Left lung (tissue), 10 donors: ENCODE data around the gene PLXDC2. TPM values are rescaled to one million over a fixed set of nuclear protein-coding genes. Genes with fewer than 3 reads are reported as not detected.

Experiments
- ATAC-seq: fragments of 200-7000 bp; cut with Tn5 transposase; one replicate; pipeline ENCODE4 v1.9.1; 2020; ENCODE audit warnings: moderate library complexity
- DNase-seq, 4 donors: peaks; one replicate each; pipeline ENCODE4 v3.0.0-alpha.2; 2013 to 2020
- H3K27ac ChIP-seq, 2 donors: fragments of 200-600 bp; sonication (generic) in 1 of 2; one replicate each; pipeline versions ENCODE4 v1.5.0 to v1.8.0; 2020 to 2021
- H3K27me3 ChIP-seq, 2 donors: fragments of 200-600 bp; sonication (generic) in 1 of 2; one replicate each; pipeline versions ENCODE4 v1.5.0 to v1.8.0; 2020 to 2021
- H3K36me3 ChIP-seq, 2 donors: fragments of 200-600 bp; sonication (generic) in 1 of 2; one replicate each; pipeline versions ENCODE4 v1.5.0 to v1.8.0; 2020 to 2021
- H3K4me1 ChIP-seq, 2 donors: fragments of 200-600 bp; one replicate each; pipeline ENCODE4 v1.8.0; 2021
- H3K4me3 ChIP-seq, 2 donors: fragments of 200-600 bp; sonication (generic) in 1 of 2; one replicate each; pipeline versions ENCODE4 v1.5.0 to v1.8.0; 2020 to 2021; ENCODE audit warnings: mild to moderate bottlenecking in 1 of 2
- H3K9me3 ChIP-seq, 2 donors: fragments of 200-600 bp; sonication (generic) in 1 of 2; one replicate each; pipeline versions ENCODE4 v1.5.0 to v1.8.0; 2020 to 2021
- CTCF ChIP-seq, 2 donors: fragments of 200-600 bp; sonication (generic) in 1 of 2; IDR thresholded peaks; one replicate each; pipeline versions ENCODE4 v1.5.0 to v1.8.0; 2021; ENCODE audit warnings: antibody characterized with exemption in 2 of 2
- intact Hi-C, 2 donors: fragments of 100-400 bp; cut with DNase I; formaldehyde crosslinking; loops; one replicate each; pipeline versions ENCODE4 v1.11.2 to v1.14.2; 2022
- polyA plus RNA-seq, 6 donors: library from polyadenylated mRNA; unstranded; fragments of 120-200 nt; gene quantifications; one replicate each; pipeline ENCODE4 v1.2.1, GENCODE V29; 2013; ENCODE audit not compliant: insufficient read length in 6 of 6
- total RNA-seq, 2 donors: library from RNA; stranded (reverse); fragmentation: NEBNext Ultra II Directional; extraction: Animal tissue kit (Norgen Biotek cat#: 25700); gene quantifications; one replicate each; pipeline ENCODE4 v1.2.1, GENCODE V29; 2021
- donor health status: DM: no; HTN: yes; CAD: no.
- donor health status: DM: no; HTN: no; CAD: no.

The PLXDC2 gene
- total and polyA plus RNA-seq, 8 donors: 85.3 to 127 (median 112) TPM

GRCh38 chr10:19860107-19860506 lies 43.9 kb downstream of the PLXDC2 start:
- Histone ChIP-seq H3K27me3 (no peaks in the 10 kb centered on the region), H3K4me3 (no peak overlapping the region), H3K36me3 (no peaks in the 10 kb centered on the region), H3K27ac (no peak overlapping the region), H3K4me1 (peaks cover 4 to 7% of the 10 kb centered on the region in 2 donors), H3K9me3 (no peaks in the 10 kb centered on the region)
- intact Hi-C loops: no loop called here
- DNase-seq (no peak), ATAC-seq (no peak)
- no peak for TF ChIP-seq CTCF (IDR thresholded peaks at IDR 0.05)

GRCh38 chr10:19862811-19863515 lies 46.7 kb downstream of the PLXDC2 start:
- no peak overlapping the region for H3K27ac ChIP-seq
- no peak overlapping the region for H3K4me3 ChIP-seq
- ATAC-seq: no peak
- no peaks in the 10 kb centered on the region for H3K9me3 ChIP-seq
- DNase-seq: no peak
- intact Hi-C loops: no loop called here
- TF ChIP-seq CTCF (IDR thresholded peaks at IDR 0.05): no peak
- H3K4me1 ChIP-seq: peaks cover 4 to 7% of the 10 kb centered on the region in 2 donors
- H3K27me3 ChIP-seq: no peaks in the 10 kb centered on the region
- no peaks in the 10 kb centered on the region for H3K36me3 ChIP-seq

- no peaks in the 10 kb centered on the region for H3K9me3 ChIP-seq
Measured at GRCh38 chr10:19865676-19866075, 49.4 kb downstream of the PLXDC2 start.

GRCh38 chr10:19869370-19869769 lies 53.1 kb downstream of the PLXDC2 start:
- ATAC-seq: no peak
- Histone ChIP-seq H3K36me3 (no peaks in the 10 kb centered on the region), H3K27ac (no peak overlapping the region), H3K4me3 (no peak overlapping the region), H3K4me1 (peaks cover 0 to 4% of the 10 kb centered on the region in 2 donors), H3K9me3 (no peaks in the 10 kb centered on the region), H3K27me3 (no peaks in the 10 kb centered on the region)
- intact Hi-C loops: no loop called here
- no peak for DNase-seq
- TF ChIP-seq CTCF (IDR thresholded peaks at IDR 0.05): no peak

More at GRCh38 chr10:19865676-19866075, 49.4 kb downstream of the PLXDC2 start:
- no peak for TF ChIP-seq CTCF (IDR thresholded peaks at IDR 0.05)
- ATAC-seq: no peak
- H3K36me3 ChIP-seq: no peaks in the 10 kb centered on the region
- H3K27me3 ChIP-seq: no peaks in the 10 kb centered on the region
- no peak overlapping the region for H3K4me3 ChIP-seq
- peaks cover 4 to 7% of the 10 kb centered on the region in 2 donors for H3K4me1 ChIP-seq
- H3K27ac ChIP-seq: no peak overlapping the region
- no peak for DNase-seq
- intact Hi-C loops: no loop called here

GRCh38 chr10:19872504-19873271 lies 56.5 kb downstream of the PLXDC2 start:
- intact Hi-C loops: no loop called here
- TF ChIP-seq CTCF (IDR thresholded peaks at IDR 0.05): no peak
- Histone ChIP-seq H3K27ac (no peak overlapping the region), H3K4me3 (no peak overlapping the region), H3K4me1 (peaks cover 0 to 4% of the 10 kb centered on the region in 2 donors), H3K9me3 (no peaks in the 10 kb centered on the region), H3K36me3 (no peaks in the 10 kb centered on the region), H3K27me3 (no peaks in the 10 kb centered on the region)
- DNase-seq (no peak), ATAC-seq (no peak)
